LNCAP (cell line): Measurements from ENCODE around the gene SLC39A3.

Experiments used
- TF ChIP-seq, protein P1 (sequence below): fragments of 450-650 bp; IDR thresholded peaks from 2 replicates; pipeline ENCODE4 v1.5.1; 2017; ENCODE audit warnings: mild to moderate bottlenecking

SLC39A3 gene

DNA sequence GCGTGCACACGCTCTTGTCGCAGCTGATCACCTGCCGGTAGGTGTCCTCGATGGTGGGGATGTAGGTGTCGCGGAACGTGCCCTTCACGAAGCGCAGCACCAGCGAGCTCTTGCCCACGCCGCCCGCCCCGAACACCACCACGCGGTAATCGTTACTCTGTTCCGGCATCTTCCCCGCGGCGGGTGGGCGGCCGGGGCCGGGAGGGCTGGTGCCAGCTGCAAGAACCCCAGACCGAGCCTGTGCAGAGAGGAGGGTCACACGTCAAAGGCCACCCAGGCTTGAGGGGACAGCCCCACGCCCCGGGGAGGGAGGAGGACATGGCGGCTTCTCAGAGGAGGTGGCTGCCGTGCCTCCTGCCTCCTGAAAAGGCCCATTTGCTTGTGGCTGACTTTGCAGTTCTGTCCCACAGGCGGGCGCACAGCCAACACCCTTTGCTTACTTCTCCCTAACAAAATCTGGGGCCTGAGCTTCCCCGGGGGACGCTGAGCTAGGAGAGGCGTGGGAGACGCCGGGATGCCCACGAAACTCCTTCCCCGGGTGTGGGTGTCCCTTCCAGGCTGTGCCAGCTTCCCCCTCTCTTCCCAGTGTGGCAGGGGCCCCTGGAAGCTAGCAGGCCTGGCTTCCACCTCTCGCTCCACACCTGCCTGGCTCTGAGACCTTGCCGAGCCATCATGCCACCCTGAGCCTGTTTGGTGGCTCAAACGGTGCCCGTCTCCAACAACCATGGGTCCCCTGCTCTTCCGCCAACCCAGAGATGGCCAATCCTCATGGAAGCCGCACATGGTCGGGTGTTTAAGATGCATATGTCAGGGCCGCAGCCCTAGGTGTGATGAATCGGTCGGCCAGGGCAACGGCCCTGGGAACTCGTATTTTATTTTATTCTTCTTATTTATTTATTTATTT, 21.9 kb downstream of the SLC39A3 start:
- TF ChIP-seq, protein P1, sequence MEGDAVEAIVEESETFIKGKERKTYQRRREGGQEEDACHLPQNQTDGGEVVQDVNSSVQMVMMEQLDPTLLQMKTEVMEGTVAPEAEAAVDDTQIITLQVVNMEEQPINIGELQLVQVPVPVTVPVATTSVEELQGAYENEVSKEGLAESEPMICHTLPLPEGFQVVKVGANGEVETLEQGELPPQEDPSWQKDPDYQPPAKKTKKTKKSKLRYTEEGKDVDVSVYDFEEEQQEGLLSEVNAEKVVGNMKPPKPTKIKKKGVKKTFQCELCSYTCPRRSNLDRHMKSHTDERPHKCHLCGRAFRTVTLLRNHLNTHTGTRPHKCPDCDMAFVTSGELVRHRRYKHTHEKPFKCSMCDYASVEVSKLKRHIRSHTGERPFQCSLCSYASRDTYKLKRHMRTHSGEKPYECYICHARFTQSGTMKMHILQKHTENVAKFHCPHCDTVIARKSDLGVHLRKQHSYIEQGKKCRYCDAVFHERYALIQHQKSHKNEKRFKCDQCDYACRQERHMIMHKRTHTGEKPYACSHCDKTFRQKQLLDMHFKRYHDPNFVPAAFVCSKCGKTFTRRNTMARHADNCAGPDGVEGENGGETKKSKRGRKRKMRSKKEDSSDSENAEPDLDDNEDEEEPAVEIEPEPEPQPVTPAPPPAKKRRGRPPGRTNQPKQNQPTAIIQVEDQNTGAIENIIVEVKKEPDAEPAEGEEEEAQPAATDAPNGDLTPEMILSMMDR: no peak

DNA sequence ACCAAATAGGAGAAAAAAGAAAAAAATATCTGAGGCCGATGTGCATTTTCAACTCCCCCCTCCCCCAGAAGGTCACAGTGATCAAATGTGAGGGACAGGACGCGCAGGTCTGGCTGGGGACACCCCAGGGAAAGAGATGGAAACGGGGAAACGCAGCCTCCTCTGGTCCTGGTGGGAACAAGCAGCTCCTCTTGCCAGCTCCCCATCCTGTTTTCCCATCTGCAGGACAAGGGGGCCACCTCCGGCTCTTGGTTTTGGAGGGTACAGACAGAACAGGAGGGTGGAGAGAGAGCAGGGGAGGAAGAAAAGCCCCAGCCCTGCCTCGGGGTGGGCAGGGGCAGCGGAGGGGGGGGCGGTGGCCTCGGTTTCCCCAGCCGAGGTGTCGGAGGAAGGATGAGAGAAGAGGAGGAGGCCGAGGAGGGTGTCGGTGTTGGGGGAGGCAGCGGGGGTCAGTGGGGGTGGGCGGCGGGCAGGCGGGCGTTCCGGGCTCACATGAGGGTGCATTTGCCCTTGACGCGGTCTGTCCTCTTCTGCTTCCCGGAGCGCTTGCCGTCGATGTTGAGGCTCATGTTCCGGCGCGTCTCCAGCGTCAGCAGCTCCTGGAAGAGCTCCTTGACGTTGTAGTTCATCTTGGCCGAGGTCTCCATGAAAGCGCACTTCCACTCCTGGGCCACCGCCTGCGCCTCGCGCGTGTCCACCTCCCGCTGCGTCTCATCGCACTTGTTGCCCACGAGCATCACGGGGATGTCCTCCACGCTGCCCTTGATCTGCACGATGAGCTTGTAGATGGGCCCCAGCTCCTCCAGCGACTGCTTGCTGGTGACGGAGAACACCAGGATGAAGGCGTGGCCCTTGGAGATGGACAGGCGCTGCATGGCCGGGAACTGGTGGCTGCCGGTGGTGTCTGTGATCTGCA, 22.8 kb downstream of the SLC39A3 start:
- TF ChIP-seq, protein P1: no peak

DNA sequence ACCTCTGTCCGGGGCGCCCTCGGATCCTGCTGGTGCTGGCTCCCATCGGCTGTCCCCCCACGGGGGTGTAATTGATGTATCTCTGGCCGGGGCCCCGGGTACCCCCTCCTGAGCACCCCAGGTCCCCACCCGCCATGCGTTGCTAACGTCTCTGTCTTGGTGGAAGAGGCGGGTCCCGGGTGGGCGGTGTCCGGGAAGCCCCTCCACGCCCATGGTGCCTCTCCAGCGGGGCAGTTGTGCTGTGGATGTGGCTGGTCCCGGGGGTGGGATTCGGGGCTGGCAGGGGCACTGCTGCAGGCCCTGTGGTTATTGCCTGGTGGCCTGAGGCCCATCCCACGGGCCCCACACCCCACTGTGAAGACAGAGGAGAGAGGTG, 23.6 kb downstream of the SLC39A3 start:
- TF ChIP-seq, protein P1: no peak

DNA sequence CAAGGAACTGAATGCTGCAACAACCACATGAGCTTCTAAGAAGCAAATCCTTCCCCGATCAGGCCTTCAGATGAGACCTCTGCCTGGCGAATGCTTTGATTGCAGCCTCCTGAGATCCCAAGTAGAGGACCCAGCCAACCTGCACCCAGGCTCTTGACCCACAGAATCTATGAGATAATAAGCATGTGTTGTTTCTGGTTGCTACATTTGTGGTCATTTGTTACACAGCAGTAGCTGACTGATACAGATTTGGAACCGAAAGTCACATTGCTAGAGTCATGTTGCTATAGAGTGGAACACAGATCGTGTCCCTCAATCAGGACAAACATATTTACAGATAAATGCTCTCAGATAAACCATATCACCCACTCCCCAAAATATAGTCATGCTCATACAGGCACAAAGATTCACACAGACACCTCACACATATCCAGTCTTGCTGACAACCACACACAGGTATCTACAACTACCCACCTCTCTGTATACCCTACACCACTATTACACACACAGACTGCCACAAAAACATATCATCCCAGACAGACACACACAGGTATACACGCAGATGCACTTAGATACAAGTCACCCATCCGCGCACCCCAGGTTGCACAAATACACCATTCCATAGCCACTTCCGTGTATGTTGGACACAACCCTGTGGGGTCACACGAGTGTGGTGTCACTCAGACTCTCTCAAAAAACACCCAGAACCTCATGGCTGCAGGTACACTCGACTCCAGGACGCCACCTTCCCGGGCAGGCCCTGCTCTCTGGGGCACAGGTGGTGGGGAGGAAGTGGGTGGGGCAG, 24.1 kb downstream of the SLC39A3 start:
- TF ChIP-seq, protein P1: no peak

DNA sequence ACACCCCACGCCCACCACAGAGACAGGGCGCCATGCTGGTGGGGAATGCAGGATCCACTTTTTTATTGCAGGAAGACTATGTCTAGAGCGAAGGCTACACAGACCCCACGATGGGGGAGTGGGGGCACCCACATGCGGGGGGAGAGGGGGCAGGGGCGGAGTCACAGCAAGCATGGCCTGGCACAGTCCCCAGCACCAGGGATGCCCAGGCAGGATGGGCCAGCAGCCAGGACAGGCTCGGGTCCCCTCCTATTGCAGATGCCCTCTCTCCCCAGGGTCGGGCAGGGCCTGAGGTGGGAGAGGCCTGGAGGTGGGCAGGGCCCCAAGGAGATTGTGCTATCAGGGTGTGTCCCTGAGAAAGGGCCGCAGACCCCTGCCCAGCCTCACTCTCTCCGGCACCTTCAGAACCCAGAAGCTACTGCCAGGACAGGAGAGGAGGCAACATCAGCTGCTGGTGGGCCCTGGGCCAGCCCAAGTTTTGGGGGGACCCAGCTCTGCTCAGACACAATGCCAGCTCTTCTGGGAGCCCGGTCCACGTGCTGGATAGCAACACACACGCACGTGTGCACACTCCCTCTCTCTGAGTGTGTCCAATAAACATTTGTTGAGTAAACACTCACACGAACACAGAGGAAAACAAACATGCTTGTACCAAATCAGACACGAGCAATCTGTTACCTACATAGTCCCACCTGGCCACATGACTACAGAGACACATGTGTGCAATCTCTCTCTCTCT, 25.1 kb downstream of the SLC39A3 start:
- TF ChIP-seq, protein P1: no peak

DNA sequence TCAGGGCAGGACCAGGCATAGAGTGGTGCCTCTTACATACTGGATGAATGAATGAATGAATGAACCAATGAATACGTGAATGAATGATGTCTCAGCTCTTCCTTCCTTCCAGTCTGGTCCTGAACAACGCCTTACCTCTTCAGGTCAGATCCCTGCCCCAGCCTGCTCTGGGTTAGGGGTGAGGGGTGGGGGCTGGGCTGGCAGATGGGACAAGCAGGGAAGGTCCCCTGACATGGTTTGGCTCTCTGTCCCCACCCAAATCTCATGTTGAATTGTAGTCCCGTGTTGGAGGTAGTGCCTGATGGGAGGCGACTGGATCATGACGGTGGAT, 28.0 kb downstream of the SLC39A3 start:
- TF ChIP-seq, protein P1: no peak
